Psoas muscle (tissue), 8 donors: Measurements from ENCODE around the gene DYNC1I2. TPM values are rescaled to one million over a fixed set of nuclear protein-coding genes. Genes with fewer than 3 reads are reported as not detected.

Experiments
- ATAC-seq, 4 donors: fragments of 200-7000 bp; cut with Tn5 transposase; one replicate each; pipeline ENCODE4 v1.9.1; 2020; ENCODE audit warnings: moderate library complexity in 3 of 4, mild to moderate bottlenecking in 2 of 4
- DNase-seq, 2 donors: peaks; one replicate each; pipeline ENCODE4 v3.0.0-alpha.2; 2020
- H3K27ac ChIP-seq: fragments of 200-600 bp; one replicate; pipeline ENCODE4 v1.8.0; 2022
- H3K27me3 ChIP-seq, 3 donors: fragments of 200-600 bp in 1 of 3; one replicate each; pipeline versions ENCODE4 v1.6.1 to v1.8.0; 2013 to 2022; ENCODE audit warnings: low read length in 2 of 3, mild to moderate bottlenecking in 2 of 3, moderate library complexity in 1 of 3; ENCODE audit not compliant: insufficient read depth in 3 of 3
- H3K36me3 ChIP-seq, 2 donors: fragments of 200-600 bp in 1 of 2; one replicate each; pipeline versions ENCODE4 v1.6.1 to v1.8.0; 2013 to 2022; ENCODE audit warnings: low read depth in 1 of 2, mild to moderate bottlenecking in 1 of 2, moderate library complexity in 1 of 2; ENCODE audit not compliant: insufficient read depth in 1 of 2
- H3K4me1 ChIP-seq: fragments of 200-600 bp; one replicate; pipeline ENCODE4 v1.8.0; 2022
- H3K4me3 ChIP-seq: fragments of 200-600 bp; one replicate; pipeline ENCODE4 v1.8.0; 2022; ENCODE audit warnings: mild to moderate bottlenecking
- H3K9me3 ChIP-seq: fragments of 200-600 bp; one replicate; pipeline ENCODE4 v1.8.0; 2022
- CTCF ChIP-seq: fragments of 200-600 bp; IDR thresholded peaks from one replicate; pipeline ENCODE4 v1.8.0; 2022; ENCODE audit warnings: antibody characterized with exemption
- WGBS, 3 donors: extraction: QIAGEN DNeasy Blood & Tissue Kit; methylation state at CpG; one replicate each; pipeline versions ENCODE4 v1.1.6 to v1.1.7; 2013; 5-methylcytosine and 5-hydroxymethylcytosine counted together
- intact Hi-C, 2 donors: fragments of 100-400 bp; cut with DNase I; formaldehyde crosslinking; loops; one replicate each; pipeline versions ENCODE4 v1.11.0 to v1.14.2; 2022
- polyA plus RNA-seq, 3 donors: library from polyadenylated mRNA; stranded (reverse); fragments of 200-250 nt; gene quantifications; one replicate each; pipeline ENCODE4 v1.2.3, GENCODE V29; 2013
- total RNA-seq, 4 donors: library from RNA; stranded (reverse); fragmentation: NEBNext Ultra II Directional in 2 of 4; extraction: Animal tissue kit (Norgen Biotek cat#: 25700) in 2 of 4; gene quantifications; one replicate each; pipeline versions ENCODE4 v1.2.1 to v1.2.4, GENCODE V29; 2021 to 2023
- donor health status: healthy with polysubstance abuse.
- donor health status: DM: no; HTN: no; CAD: no; lungs with moderate emphysema.
- donor health status: Bipolar disorder and iron deficiency.
- donor health status: healthy.
- donor health status: DM: yes; HTN: yes; CAD: no.
- donor health status: DM: no; HTN: no; CAD: no.
- donor health status: DM: no; HTN: no; CAD: no.
- donor health status: DM: yes; HTN: yes; CAD: no.

DYNC1I2 gene
- total and polyA plus RNA-seq, 7 donors = 43.5 to 72.9 (median 50.3) TPM

- Histone ChIP-seq H3K27ac (no peak overlapping the region), H3K36me3 (peaks cover 9 to 93% of the 10 kb centered on the region in 2 donors), H3K27me3 (no peaks in the 10 kb centered on the region), H3K4me3 (no peak overlapping the region), H3K4me1 (no peaks in the 10 kb centered on the region), H3K9me3 (no peaks in the 10 kb centered on the region)
- ATAC-seq = no peak
- no peak for DNase-seq
- WGBS, 3 donors = 63 to 90% (median 65%) methylated on average over 3 of the region's 3 CpGs
- intact Hi-C loops = no loop called here
- TF ChIP-seq CTCF = no peak
Observed at GRCh38 chr2:171729952-171730317, 42.7 kb downstream of the DYNC1I2 start.

- H3K4me1 ChIP-seq = no peaks in the 10 kb centered on the region
- WGBS, 3 donors = 92 to 95% (median 95%) methylated on average over 4 of the region's 4 CpGs
Observed at GRCh38 chr2:171735991-171736710, 48.9 kb downstream of the DYNC1I2 start.

GRCh38 chr2:171741189-171741588, 53.9 kb downstream of the DYNC1I2 start:
- no peak for TF ChIP-seq CTCF
- intact Hi-C loops = no loop called here
- 79 to 91% (median 85%) methylated on average over 2 of the region's 2 CpGs for WGBS, 3 donors
- no peaks in the 10 kb centered on the region for H3K4me1 ChIP-seq
- H3K4me3 ChIP-seq = no peak overlapping the region
- ATAC-seq (no peak), DNase-seq (no peak)
- H3K9me3 ChIP-seq = no peaks in the 10 kb centered on the region
- H3K27ac ChIP-seq = no peak overlapping the region
- no peaks in the 10 kb centered on the region for H3K27me3 ChIP-seq
- peaks cover 0 to 90% of the 10 kb centered on the region in 2 donors for H3K36me3 ChIP-seq

More at GRCh38 chr2:171735991-171736710, 48.9 kb downstream of the DYNC1I2 start:
- Histone ChIP-seq H3K9me3 (no peaks in the 10 kb centered on the region), H3K36me3 (peaks cover 2 to 85% of the 10 kb centered on the region in 2 donors), H3K27me3 (no peaks in the 10 kb centered on the region), H3K27ac (no peak overlapping the region), H3K4me3 (no peak overlapping the region)
- ATAC-seq (no peak), DNase-seq (no peak)
- intact Hi-C loops = no loop called here
- TF ChIP-seq CTCF = no peak

- Histone ChIP-seq H3K27ac (no peak overlapping the region), H3K36me3 (peaks cover 3 to 90% of the 10 kb centered on the region in 2 donors), H3K9me3 (no peaks in the 10 kb centered on the region), H3K4me1 (no peaks in the 10 kb centered on the region), H3K4me3 (no peak overlapping the region), H3K27me3 (no peaks in the 10 kb centered on the region)
- intact Hi-C loops = no loop called here
- WGBS, 3 donors = 89 to 93% (median 91%) methylated on average over 1 of the region's 1 CpG
- ATAC-seq (no peak), DNase-seq (no peak)
- no peak for TF ChIP-seq CTCF
Observed at GRCh38 chr2:171742760-171743159, 55.5 kb downstream of the DYNC1I2 start.

- ATAC-seq (no peak), DNase-seq (no peak)
- Histone ChIP-seq H3K4me1 (no peaks in the 10 kb centered on the region), H3K36me3 (peaks cover 3 to 95% of the 10 kb centered on the region in 2 donors), H3K27ac (no peak overlapping the region), H3K27me3 (no peaks in the 10 kb centered on the region), H3K4me3 (no peak overlapping the region), H3K9me3 (no peaks in the 10 kb centered on the region)
- WGBS, 3 donors = 86 to 94% (median 88%) methylated on average over 1 of the region's 1 CpG
- intact Hi-C loops = no loop called here
- no peak for TF ChIP-seq CTCF
Observed at GRCh38 chr2:171745141-171745540, 57.9 kb downstream of the DYNC1I2 start.
